ENCODE results near the gene UBC.
A peak's percentile ranks its signal among the peaks of the same experiment; 100 is the strongest.
"Not testable (repeated sequence)": the region's sequence is repeated elsewhere in the genome, so short reads cannot be mapped to it uniquely, and the experiment has no call there.

The UBC gene

GRCh38 chr12:124923905-124924734 lies 9.7 kb upstream of the UBC start:
- Histone ChIP-seq H3K4me1 (peaks cover 6% of the 10 kb centered on the region), H3K27me3 (no peaks in the 10 kb centered on the region), H3K4me3 (ENCODE audit: low read depth, low read length) (peak overlapping the region; percentile 15; the same call in 1 of the 2 replicates), H3K36me3 (no peaks in the 10 kb centered on the region), H3K9me3 (no peaks in the 10 kb centered on the region)
- DNase-seq, result peak; percentile 46
- TF ChIP-seq CTCF (IDR thresholded peaks at IDR 0.05; ENCODE audit: low read depth, low read length), result no peak

GRCh38 chr12:124921200-124922031 lies 7.0 kb upstream of the UBC start:
- H3K27me3 ChIP-seq, result no peaks in the 10 kb centered on the region
- peaks cover 12% of the 10 kb centered on the region for H3K4me1 ChIP-seq
- H3K4me3 ChIP-seq (ENCODE audit: low read depth, low read length), result peak overlapping the region; percentile 91
- 0 out of 2 replicates have a peak, but pooled peaks have one; percentile 2 for TF ChIP-seq CTCF (IDR thresholded peaks at IDR 0.05; ENCODE audit: low read depth, low read length)
- H3K9me3 ChIP-seq, result no peaks in the 10 kb centered on the region
- DNase-seq, result peak; percentile 76
- no peaks in the 10 kb centered on the region for H3K36me3 ChIP-seq

GRCh38 chr12:124920353-124920935 lies 6.0 kb upstream of the UBC start:
- no peak for TF ChIP-seq CTCF (IDR thresholded peaks at IDR 0.05; ENCODE audit: low read depth, low read length)
- Histone ChIP-seq H3K36me3 (no peaks in the 10 kb centered on the region), H3K4me3 (ENCODE audit: low read depth, low read length) (no peak overlapping the region), H3K4me1 (peaks cover 17% of the 10 kb centered on the region), H3K27me3 (no peaks in the 10 kb centered on the region), H3K9me3 (no peaks in the 10 kb centered on the region)
- DNase-seq, result no peak

GRCh38 chr12:124919521-124920352 lies 5.3 kb upstream of the UBC start:
- peak overlapping the region; percentile 45 for H3K4me3 ChIP-seq (ENCODE audit: low read depth, low read length)
- no peak for DNase-seq

GRCh38 chr12:124918622-124918988 lies 4.2 kb upstream of the UBC start:
- peaks cover 17% of the 10 kb centered on the region for H3K4me1 ChIP-seq
- H3K4me3 ChIP-seq (ENCODE audit: low read depth, low read length); H3K9me3 ChIP-seq: not testable (repeated sequence)

More at GRCh38 chr12:124919521-124920352, 5.3 kb upstream of the UBC start:
- Histone ChIP-seq H3K36me3 (no peaks in the 10 kb centered on the region), H3K9me3 (no peaks in the 10 kb centered on the region), H3K27me3 (no peaks in the 10 kb centered on the region), H3K4me1 (peaks cover 17% of the 10 kb centered on the region)
- TF ChIP-seq CTCF (IDR thresholded peaks at IDR 0.05; ENCODE audit: low read depth, low read length), result no peak

More at GRCh38 chr12:124918622-124918988, 4.2 kb upstream of the UBC start:
- DNase-seq, H3K27me3 ChIP-seq, H3K36me3 ChIP-seq: not testable (repeated sequence)
